GM21737 (cell line): ENCODE results near the gene RUNX3.
A peak's percentile ranks its signal among the peaks of the same experiment; 100 is the strongest.

Experiments used
- ATAC-seq: cut with Tn5 transposase; IDR thresholded peaks from one replicate; pipeline ENCODE4 v1.9.1; 2021; ENCODE audit warnings: mild to moderate bottlenecking, moderate library complexity; ENCODE audit not compliant: unreplicated experiment

RUNX3 gene

GRCh38 chr1:24931468-24932231 lies 1.6 kb upstream of the RUNX3 start:
- no peak for ATAC-seq

- ATAC-seq, result no peak
These were observed 1.0 kb upstream of the RUNX3 start for GRCh38 chr1:24931146-24931467.

GRCh38 chr1:24929398-24930259 lies 447 bp downstream of the RUNX3 start:
- peak; percentile 20 for ATAC-seq

GRCh38 chr1:24928689-24929397 lies 1.2 kb downstream of the RUNX3 start:
- no peak for ATAC-seq

- ATAC-seq, result no peak
These were observed 1.9 kb downstream of the RUNX3 start for GRCh38 chr1:24927988-24928688.

- no peak for ATAC-seq
These were observed 2.6 kb downstream of the RUNX3 start for GRCh38 chr1:24927473-24927872.

- ATAC-seq, result no peak
These were observed 3.4 kb downstream of the RUNX3 start for GRCh38 chr1:24926563-24927249.

GRCh38 chr1:24925963-24926362 lies 4.1 kb downstream of the RUNX3 start:
- no peak for ATAC-seq

GRCh38 chr1:24925082-24925779 lies 4.8 kb downstream of the RUNX3 start:
- ATAC-seq, result no peak

GRCh38 chr1:24923485-24924113 lies 6.5 kb downstream of the RUNX3 start:
- ATAC-seq, result peak; percentile 32

GRCh38 chr1:24921938-24922662 lies 8.0 kb downstream of the RUNX3 start:
- ATAC-seq, result no peak

- no peak for ATAC-seq
These were observed 8.7 kb downstream of the RUNX3 start for GRCh38 chr1:24921412-24921811.

GRCh38 chr1:24920533-24920925 lies 9.5 kb downstream of the RUNX3 start:
- no peak for ATAC-seq

- no peak for ATAC-seq
These were observed 10.1 kb downstream of the RUNX3 start for GRCh38 chr1:24919791-24920532.

GRCh38 chr1:24918995-24919605 lies 11.0 kb downstream of the RUNX3 start:
- ATAC-seq, result no peak

- no peak for ATAC-seq
These were observed 11.7 kb downstream of the RUNX3 start for GRCh38 chr1:24918370-24918769.

- no peak for ATAC-seq
These were observed 12.6 kb downstream of the RUNX3 start for GRCh38 chr1:24917327-24918074.
